Osteocyte (in vitro differentiated cells): ENCODE results near the gene SRSF11. TPM values are rescaled to one million over a fixed set of nuclear protein-coding genes. Genes with fewer than 3 reads are reported as not detected.

Experiments
- DNase-seq: peaks from one replicate; pipeline ENCODE4 v3.0.0; 2021; ENCODE audit warnings: mixed read lengths; ENCODE audit not compliant: unreplicated experiment; ENCODE audit errors: extremely low spot score
- H3K27ac Mint-ChIP-seq: one replicate; pipeline ENCODE4 v1.8.0; 2021; ENCODE audit warnings: mild to moderate bottlenecking, mixed read lengths; ENCODE audit not compliant: unreplicated experiment
- H3K27me3 Mint-ChIP-seq: one replicate; pipeline ENCODE4 v1.8.0; 2021; ENCODE audit warnings: mixed read lengths; ENCODE audit not compliant: unreplicated experiment
- H3K36me3 Mint-ChIP-seq: one replicate; pipeline ENCODE4 v1.8.0; 2021; ENCODE audit warnings: mixed read lengths; ENCODE audit not compliant: unreplicated experiment
- H3K4me1 Mint-ChIP-seq: one replicate; pipeline ENCODE4 v1.8.0; 2021; ENCODE audit warnings: mixed read lengths; ENCODE audit not compliant: unreplicated experiment
- H3K4me3 Mint-ChIP-seq: one replicate; pipeline ENCODE4 v1.8.0; 2021; ENCODE audit warnings: mild to moderate bottlenecking, moderate library complexity, mixed read lengths; ENCODE audit not compliant: unreplicated experiment
- H3K9me3 Mint-ChIP-seq: one replicate; pipeline ENCODE4 v1.8.0; 2021; ENCODE audit warnings: mixed read lengths; ENCODE audit not compliant: unreplicated experiment
- total RNA-seq: library from RNA; stranded (reverse); gene quantifications from 2 replicates; pipeline ENCODE4 v1.2.1, GENCODE V29; 2021
- TF ChIP-seq, protein P1 (sequence below): fragments of 200-600 bp; sonication (generic); IDR thresholded peaks from 2 replicates; pipeline ENCODE4 v1.5.0; 2021; ENCODE audit warnings: antibody characterized with exemption, mild to moderate bottlenecking, moderate library complexity

SRSF11 gene
- total RNA-seq, 1 donor from 2014 or later, result 214 TPM

GRCh38 chr1:70194601-70195000, 26.6 kb upstream of the SRSF11 start:
- Mint-ChIP-seq H3K36me3 (peaks cover 1% of the 10 kb centered on the region), H3K4me3 (no peak overlapping the region), H3K9me3 (peaks cover 5% of the 10 kb centered on the region), H3K27me3 (no peaks in the 10 kb centered on the region), H3K4me1 (peaks cover 4% of the 10 kb centered on the region), H3K27ac (no peak overlapping the region)
- no peak for DNase-seq
- TF ChIP-seq, protein P1, sequence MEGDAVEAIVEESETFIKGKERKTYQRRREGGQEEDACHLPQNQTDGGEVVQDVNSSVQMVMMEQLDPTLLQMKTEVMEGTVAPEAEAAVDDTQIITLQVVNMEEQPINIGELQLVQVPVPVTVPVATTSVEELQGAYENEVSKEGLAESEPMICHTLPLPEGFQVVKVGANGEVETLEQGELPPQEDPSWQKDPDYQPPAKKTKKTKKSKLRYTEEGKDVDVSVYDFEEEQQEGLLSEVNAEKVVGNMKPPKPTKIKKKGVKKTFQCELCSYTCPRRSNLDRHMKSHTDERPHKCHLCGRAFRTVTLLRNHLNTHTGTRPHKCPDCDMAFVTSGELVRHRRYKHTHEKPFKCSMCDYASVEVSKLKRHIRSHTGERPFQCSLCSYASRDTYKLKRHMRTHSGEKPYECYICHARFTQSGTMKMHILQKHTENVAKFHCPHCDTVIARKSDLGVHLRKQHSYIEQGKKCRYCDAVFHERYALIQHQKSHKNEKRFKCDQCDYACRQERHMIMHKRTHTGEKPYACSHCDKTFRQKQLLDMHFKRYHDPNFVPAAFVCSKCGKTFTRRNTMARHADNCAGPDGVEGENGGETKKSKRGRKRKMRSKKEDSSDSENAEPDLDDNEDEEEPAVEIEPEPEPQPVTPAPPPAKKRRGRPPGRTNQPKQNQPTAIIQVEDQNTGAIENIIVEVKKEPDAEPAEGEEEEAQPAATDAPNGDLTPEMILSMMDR, result no peak

- no peak overlapping the region for H3K4me3 Mint-ChIP-seq
- H3K27ac Mint-ChIP-seq, result no peak overlapping the region
- peaks cover 1% of the 10 kb centered on the region for H3K36me3 Mint-ChIP-seq
- peaks cover 5% of the 10 kb centered on the region for H3K9me3 Mint-ChIP-seq
- no peaks in the 10 kb centered on the region for H3K27me3 Mint-ChIP-seq
- peaks cover 4% of the 10 kb centered on the region for H3K4me1 Mint-ChIP-seq
- DNase-seq, result no peak
- TF ChIP-seq, protein P1, result no peak
These were observed 25.8 kb upstream of the SRSF11 start for GRCh38 chr1:70195342-70195741.

DNA sequence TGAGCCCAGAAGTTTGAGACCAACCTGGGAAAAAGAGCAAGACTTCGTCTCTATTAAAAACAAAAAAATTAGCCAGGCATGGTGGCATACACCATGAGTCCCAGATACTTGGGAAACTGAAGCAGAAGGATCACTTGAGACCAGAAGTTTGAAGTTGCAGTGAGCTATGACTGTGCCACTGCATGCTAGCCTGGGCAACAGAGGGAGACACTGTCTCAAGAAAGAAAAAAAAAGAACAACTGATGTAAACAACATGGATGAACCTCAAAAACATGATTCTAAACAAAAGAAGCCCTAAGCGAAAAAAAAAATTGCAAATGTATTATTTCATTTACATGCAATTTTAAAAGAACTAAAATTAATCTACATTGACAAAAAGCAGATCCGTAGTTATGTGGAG, 24.8 kb upstream of the SRSF11 start:
- no peak overlapping the region for H3K4me3 Mint-ChIP-seq
- no peak for DNase-seq
- H3K27ac Mint-ChIP-seq, result no peak overlapping the region
- H3K27me3 Mint-ChIP-seq, result no peaks in the 10 kb centered on the region
- H3K4me1 Mint-ChIP-seq, result no peaks in the 10 kb centered on the region
- peaks cover 1% of the 10 kb centered on the region for H3K36me3 Mint-ChIP-seq
- H3K9me3 Mint-ChIP-seq, result peaks cover 5% of the 10 kb centered on the region
- TF ChIP-seq, protein P1, result no peak

GRCh38 chr1:70200065-70200464, 21.1 kb upstream of the SRSF11 start:
- no peak overlapping the region for H3K4me3 Mint-ChIP-seq
- TF ChIP-seq, protein P1, result no peak

DNA sequence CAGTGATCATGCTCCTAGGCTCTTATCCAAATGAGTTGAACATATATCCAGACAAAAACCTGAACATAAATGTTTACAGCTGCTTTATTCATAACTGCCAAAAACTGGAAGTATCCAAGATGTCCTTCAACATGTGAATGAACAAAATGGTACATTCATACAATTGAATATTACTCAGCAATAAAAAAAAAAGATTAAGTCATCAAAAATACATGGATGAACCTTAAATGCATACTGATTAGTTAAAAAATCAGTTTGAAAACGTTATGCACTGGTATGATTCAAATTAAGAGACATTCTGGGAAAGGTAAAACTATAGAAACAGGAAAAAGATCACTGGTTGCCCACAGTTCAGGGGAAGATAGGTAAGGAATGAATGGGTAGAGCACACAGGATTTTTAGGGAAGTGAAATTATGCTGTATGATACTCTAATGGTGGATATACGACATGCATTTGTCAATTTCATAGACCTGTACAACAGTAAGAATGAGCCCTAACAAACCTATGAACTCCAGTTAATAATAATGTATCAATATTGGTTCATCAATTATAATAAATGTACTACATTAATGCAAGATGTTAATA, 18.9 kb upstream of the SRSF11 start:
- H3K4me3 Mint-ChIP-seq, result no peak overlapping the region
- TF ChIP-seq, protein P1, result no peak
- no peaks in the 10 kb centered on the region for H3K27me3 Mint-ChIP-seq
- no peak for DNase-seq
- no peaks in the 10 kb centered on the region for H3K9me3 Mint-ChIP-seq
- H3K4me1 Mint-ChIP-seq, result peaks cover 33% of the 10 kb centered on the region
- H3K36me3 Mint-ChIP-seq, result no peaks in the 10 kb centered on the region
- no peak overlapping the region for H3K27ac Mint-ChIP-seq

More at GRCh38 chr1:70200065-70200464, 21.1 kb upstream of the SRSF11 start:
- no peaks in the 10 kb centered on the region for H3K9me3 Mint-ChIP-seq
- no peaks in the 10 kb centered on the region for H3K36me3 Mint-ChIP-seq
- peaks cover 21% of the 10 kb centered on the region for H3K4me1 Mint-ChIP-seq
- no peak overlapping the region for H3K27ac Mint-ChIP-seq
- H3K27me3 Mint-ChIP-seq, result no peaks in the 10 kb centered on the region
- DNase-seq, result no peak
